Amniotic epithelial cell (primary cell): ENCODE data around the gene GDF10.
A peak's percentile ranks its signal among the peaks of the same experiment; 100 is the strongest.

Experiments
- DNase-seq: peaks from one replicate; pipeline ENCODE4 v3.0.0-alpha.2; 2010; ENCODE audit warnings: low read depth

Gene GDF10

DNA sequence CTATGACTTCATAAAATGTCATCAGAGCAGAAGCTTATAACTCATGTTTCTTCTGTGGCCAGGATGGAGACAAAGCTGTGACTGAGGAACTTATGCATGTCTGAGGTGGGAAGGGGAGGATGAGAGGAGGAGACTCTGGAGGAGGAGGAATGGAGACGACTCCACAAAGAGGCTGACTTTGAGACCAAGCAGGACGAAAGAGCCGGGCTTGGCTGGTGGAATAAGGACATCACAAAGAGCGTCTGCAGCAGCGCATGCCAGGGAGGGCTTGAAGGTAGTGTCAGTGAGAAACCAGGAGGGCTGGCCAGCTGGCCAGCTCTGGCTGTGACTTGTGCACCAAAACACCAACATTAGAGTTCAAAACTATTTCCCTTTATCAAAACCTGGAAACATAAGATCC is 16.1 kb downstream of the GDF10 start:
- DNase-seq = no peak

DNA sequence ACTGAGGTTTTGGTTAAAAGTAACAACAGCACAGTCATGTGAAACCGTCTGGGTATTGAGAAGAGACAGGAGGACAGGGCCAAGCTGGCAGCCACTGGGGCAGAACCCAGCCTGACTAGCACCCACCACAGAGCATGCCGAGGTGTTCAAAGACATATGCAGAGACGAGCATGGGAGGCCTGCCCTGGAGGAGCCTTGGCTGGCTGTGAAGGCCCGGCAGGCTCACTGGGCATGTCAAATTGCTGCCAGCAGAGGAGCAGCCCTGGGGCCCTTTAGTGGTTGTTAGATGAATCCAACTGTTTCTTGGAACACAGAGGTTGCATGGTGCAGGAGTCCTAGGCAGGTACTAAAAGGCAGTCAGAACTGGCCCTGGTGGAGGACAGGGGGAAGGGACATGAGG is 17.3 kb downstream of the GDF10 start:
- DNase-seq = no peak

DNA sequence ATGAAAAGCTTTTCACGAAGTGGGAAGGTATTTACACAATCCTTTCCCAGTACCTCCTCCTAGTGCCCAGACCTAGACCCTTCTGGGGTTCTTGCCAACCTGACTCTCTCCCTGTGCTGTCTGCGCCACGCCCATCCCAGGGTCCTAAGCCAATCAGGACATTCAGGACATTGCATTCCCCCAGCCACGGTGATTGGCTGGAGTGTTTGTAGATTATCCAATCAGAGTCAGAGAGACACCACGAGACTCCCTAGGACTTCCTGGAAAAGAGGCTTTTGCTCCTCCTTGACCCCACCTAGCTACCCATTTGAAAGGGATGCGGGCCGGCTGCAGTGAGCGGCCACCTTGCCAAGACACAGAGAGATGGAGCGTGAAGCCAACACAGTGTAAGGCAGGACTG is 18.7 kb downstream of the GDF10 start:
- DNase-seq = peak; percentile 7

DNA sequence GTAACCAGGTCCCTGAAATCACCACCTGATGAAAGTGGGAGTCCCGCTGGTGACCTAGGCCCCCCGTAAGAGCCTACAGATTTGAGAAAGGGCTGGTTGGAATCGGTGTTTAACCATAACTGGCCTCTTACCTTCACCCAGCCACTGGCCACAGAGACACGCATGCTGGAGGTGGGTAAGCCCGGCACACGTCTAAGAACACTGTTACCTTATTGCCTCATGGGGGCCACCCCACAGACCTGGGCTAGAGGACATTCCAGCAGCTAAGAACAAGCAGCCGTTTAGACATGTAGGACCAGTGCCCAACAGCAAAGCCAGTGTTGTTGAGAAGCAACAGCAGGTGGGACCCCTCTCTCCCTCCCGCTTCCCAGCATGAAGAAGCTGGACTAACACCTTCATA is 19.8 kb downstream of the GDF10 start:
- DNase-seq = no peak

DNA sequence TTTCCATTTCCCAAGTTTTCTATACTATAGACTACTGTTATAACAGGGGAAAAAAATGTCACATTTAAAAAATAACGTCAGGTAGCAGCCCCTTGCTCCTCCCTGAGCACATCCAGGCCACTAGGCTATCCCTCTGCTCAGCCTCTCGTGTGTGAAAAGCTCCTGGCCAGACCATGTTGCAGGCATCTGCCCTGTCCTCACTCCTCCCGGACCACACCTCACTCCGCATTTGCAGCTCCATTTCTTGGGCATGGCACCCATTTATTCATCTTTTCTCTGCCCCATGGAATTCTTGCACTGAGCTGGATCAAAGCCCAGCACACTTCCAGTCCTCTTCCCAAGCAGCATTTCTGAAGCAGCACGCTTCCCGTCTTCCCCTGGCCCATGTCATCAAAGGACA is 20.8 kb downstream of the GDF10 start:
- DNase-seq = no peak

DNA sequence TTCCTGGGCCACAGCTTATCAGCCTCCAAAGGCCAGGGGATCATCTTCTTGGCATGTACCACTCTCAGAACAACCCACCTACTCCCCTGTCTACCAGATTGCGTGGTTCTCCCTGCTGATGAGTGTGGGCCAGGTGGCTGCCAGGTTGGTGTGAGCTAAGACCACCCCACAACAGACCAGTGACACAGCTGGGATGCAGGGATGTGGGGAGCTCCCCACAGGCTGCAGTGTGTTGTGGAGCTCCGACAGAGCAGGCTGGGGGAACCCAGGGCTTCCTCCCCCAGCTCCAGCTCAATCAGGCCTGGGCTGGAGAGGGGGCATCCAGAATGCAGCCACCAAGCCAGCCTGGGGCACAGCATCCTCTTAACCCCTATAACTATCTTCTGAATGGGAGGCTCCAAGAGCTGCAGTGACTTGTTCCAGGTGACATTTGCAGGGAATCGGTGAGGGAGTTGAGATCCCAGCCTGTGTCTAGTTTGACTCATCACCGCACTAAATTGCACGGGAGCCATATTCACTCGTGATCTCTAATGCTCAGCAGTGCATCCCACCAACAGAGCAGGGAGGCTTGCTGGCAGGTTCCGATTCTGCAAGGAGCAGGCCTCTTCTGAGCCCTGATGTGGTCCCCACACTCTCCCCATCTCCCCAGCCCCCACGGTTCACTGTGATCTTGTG is 21.7 kb downstream of the GDF10 start:
- DNase-seq = no peak

DNA sequence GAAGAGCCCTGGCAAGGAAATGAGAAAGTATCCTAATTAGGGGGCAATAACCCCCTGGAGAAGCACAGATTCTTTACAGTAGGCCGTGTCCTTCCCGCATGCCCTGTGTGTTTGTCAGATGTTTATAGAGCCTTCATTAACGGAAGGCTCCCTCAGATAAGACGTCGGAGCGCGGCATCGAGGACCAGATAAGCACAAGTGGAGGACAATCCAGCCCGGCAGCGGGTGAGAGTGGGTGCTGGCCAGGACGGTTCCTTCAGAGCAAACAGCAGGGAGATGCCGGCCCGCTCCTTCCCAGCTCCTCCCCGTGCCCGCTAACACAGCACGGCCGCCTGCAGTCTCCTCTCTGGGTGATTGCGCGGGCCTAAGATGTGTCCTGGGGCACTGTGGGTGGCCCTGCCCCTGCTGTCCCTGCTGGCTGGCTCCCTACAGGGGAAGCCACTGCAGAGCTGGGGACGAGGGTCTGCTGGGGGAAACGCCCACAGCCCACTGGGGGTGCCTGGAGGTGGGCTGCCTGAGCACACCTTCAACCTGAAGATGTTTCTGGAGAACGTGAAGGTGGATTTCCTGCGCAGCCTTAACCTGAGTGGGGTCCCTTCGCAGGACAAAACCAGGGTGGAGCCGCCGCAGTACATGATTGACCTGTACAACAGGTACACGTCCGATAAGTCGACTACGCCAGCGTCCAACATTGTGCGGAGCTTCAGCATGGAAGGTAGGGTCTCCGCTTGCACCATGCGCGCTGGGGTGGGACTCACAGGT is 22.5 kb downstream of the GDF10 start, which contains the start of gene GDF2:
TSS of gene GDF2 (plus strand) at position 155 of the 762 bp plus-strand sequence. CDS start at position 370, 215 bp downstream.
- no peak for DNase-seq

DNA sequence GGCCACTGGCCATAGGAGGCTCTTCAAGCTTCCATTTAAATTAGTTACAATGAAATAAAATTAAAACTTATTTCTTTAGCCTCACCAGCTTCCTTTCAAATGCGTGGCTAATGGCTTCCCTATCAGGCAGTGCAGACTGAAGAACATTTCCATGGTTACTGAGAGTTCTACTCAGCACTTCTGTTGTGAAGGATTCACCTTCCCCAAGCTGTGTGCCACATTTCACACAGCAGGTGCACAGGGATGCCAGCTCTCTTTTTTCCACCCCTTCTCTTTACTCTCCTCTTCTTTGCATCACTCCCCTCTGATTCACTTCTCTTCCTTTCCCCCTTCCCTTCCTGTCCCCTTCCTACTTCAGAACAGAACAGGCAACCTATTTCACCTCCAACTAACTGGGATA is 23.1 kb downstream of the GDF10 start:
- no peak for DNase-seq

DNA sequence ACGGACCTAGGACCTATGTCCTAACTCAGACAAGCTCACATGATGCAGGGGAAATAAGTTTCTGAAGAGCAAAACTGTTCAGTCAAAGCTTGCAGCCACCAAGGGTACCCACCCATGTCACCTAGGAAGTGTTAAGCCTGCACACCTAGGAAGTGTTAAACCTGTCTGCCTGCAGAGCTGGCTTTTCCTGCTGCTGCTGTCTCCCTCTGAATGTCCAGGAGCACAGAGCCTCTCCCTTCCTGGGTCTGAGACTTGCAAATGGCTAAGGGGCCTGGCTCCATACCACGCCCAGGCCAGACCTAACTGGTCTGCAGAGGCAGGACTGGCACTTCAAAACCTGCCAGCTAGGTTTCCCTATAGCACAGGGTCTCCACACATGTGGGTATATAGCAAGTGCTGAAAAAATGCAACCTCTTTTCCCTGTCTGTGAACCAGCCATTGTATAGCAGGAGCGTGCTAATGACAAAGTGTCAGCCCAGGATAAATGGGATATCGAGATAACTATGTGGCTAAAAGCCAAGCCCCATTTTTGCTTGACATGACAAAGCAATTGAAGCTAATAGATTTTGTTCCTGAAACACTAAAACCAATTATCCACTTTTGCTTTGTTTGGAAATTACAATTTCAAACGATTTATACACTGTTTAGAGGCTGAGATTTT is 23.8 kb downstream of the GDF10 start:
- DNase-seq = no peak

DNA sequence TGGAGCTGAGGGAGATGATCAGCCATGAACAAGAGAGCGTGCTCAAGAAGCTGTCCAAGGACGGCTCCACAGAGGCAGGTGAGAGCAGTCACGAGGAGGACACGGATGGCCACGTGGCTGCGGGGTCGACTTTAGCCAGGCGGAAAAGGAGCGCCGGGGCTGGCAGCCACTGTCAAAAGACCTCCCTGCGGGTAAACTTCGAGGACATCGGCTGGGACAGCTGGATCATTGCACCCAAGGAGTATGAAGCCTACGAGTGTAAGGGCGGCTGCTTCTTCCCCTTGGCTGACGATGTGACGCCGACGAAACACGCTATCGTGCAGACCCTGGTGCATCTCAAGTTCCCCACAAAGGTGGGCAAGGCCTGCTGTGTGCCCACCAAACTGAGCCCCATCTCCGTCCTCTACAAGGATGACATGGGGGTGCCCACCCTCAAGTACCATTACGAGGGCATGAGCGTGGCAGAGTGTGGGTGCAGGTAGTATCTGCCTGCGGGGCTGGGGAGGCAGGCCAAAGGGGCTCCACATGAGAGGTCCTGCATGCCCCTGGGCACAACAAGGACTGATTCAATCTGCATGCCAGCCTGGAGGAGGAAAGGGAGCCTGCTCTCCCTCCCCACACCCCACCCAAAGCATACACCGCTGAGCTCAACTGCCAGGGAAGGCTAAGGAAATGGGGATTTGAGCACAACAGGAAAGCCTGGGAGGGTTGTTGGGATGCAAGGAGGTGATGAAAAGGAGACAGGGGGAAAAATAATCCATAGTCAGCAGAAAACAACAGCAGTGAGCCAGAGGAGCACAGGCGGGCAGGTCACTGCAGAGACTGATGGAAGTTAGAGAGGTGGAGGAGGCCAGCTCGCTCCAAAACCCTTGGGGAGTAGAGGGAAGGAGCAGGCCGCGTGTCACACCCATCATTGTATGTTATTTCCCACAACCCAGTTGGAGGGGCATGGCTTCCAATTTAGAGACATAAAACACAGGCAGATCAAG is 25.6 kb downstream of the GDF10 start:
- no peak for DNase-seq

DNA sequence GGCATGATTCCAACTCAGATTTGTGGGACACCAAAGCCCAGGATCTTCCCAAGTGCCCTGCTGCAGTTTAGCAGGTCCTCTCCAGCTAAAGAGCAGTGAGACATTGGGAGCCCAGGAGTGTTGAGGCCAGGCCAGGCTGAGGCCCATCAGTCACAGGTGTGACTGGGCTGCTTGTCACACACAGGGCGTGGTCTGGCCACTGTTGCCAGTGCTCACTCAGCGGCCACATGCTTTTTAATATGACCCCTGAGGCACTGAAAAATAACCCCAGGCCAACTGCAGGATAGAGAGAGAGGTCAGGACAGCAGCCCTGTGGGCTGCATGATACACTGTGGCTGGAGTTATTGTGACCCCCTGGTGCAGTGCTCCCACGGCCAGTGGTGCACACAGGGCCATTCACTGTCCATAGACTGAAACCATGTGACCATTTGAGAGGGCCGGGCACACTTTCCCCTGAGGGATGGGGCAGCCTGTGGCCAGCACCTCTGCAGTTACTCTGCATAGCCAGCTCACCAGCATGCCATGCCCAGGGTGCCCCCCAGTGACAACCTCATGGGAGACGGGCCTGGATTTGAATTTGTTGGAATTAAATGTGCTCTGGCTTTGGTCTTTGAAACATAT is 26.4 kb downstream of the GDF10 start:
- no peak for DNase-seq

DNA sequence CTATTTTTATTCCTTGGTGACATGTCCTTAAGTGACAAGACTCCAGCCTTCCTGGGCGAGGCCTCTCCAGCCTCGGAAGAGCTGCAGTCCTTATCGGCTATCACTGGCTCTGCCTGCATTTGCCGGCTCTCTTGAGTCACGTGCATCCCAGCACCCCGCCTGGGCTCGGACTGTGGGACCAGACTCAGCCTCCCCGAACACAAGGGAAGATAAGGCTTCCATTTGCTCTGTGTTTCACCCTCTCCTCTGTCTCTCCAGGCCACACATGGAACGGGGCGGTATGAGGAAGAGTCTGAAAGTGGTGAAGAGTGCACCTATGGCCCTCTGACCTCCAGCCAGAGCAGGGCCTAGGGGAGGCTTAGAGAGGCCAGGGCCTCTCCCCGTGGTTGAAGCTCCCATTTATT is 26.9 kb downstream of the GDF10 start:
- no peak for DNase-seq

DNA sequence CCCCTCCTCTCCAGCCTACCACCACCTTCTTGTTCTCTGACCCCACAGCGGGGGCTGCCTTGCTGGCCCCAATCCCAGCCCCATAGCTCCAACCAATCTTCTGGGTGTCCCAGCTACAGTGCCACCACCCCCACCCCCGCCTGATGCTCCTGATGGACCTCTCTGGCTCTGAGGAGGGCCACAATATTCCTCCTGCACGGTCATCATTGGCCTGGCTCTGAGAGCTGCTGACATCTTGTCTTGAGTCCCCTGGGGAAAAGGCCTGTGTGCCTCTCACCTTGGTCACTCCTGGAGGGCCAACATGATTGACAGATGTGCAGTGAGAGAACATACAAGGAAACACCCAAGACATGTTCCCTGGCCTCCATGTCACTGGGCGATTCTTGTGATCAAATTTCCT is 29.9 kb downstream of the GDF10 start:
- DNase-seq = no peak

DNA sequence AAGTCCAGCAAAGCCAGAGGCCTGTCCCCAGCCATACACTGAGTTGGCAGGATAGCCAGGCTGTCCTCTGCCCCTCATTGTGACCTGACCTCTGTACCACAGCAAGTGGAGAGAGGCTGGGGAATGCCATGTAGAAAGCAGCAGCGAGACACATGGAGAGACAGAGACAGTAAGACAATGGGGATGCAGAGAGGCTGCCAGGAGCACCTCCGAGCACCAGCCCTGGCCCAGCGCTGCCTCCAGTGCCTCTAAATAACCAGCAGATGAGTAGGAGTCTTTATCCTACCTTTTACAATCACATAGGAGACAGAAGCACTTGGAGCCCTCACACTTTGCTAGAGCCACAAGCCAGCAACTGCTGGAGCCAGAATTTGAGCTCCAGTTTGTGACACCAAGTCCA is 30.4 kb downstream of the GDF10 start:
- no peak for DNase-seq

DNA sequence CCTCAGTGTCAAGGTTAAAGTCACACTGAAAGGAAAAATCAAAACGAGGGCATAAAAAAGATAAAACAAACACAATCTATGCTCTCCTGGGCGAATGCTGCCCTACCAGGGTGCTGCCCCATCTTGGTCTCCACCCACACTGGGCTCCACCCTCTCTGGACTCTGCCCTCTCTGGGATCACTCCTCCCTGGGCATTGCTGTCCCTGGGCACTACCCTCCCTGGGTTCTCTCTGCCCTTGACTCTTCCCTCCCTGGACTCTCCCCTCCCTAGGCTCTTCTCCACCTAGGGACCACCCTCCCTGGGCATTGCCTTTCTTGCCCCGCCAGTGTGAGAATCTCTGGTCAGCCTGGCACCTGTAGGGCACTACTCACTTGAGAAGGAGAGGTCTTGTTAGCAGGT is 30.8 kb downstream of the GDF10 start:
- DNase-seq = no peak

DNA sequence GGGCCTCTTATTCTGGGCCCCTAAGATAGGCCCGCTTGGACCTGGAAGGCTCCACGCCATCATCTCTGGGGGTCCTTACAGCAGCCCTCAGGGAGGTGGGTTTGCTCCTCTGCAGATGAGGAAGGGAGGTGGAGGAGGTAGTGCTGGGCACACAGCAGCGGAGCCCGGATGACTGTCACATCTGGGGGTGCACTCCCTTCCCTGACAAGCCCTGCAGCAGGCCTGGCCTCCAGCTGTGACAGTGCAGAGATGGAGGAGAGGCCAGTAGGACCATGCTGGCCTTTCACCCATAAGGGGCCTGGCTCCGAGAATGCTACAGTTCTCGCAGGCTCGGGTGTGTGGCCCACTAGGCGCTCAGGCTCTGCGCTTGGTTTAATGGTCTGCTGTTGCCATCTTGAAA is 31.5 kb downstream of the GDF10 start:
- DNase-seq = no peak

DNA sequence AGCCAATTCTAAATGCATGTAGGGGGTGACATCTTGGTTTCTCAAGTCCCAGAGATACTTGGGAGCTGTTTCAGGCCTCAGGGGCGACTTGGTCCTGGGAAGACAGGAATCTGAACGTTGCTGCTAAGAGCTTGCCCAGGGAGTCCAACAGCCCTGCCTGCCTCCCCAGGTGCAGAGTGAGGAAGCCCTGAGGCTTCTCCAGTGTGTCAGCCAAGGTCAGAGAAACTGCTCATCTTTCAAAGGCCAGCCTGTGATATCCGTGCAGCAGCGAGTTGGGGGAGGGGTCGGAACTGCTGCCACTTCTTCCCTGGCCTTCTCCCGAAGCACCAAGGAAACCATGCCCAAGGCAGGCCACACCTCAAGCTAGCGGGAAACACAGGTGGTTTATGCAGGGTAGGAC is 32.0 kb downstream of the GDF10 start:
- no peak for DNase-seq

DNA sequence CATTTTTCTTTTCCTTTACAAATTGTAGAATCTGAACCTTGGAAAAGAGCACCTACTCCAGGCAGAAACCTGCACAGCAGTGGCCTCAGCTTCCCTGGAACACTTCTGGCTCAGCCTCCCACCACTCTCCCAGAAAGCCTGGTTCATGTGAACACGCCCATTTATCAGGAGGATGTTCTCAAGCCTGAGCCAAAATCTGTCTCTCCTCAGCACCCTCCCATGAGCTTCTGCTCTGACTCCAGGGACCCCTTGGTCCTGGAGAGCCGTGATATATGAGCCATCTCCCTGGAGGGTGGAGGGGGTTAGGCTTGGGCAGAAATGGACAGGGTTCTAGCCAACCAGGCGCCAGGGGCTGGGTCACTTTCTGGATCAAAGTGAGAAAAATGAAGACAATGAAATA is 32.4 kb downstream of the GDF10 start:
- DNase-seq = no peak

DNA sequence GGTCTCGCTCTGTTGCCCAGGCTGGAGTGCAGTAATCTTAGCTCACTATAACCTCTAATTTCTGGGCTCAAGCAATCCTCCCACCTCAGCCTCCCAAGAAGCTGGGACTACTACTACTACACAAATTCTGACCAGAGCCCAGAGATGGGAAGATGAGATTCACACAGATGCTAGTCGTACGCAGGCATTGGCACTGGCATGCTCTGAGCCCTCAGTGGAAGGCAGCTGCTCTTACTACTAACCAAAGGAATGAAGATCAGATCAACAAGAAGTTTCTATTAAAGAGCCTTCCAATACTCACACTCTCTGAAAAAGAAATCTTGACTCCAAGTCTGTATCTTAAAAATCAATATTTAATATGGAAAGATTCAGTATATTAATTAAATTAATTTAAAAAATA is 32.9 kb downstream of the GDF10 start:
- DNase-seq = no peak

DNA sequence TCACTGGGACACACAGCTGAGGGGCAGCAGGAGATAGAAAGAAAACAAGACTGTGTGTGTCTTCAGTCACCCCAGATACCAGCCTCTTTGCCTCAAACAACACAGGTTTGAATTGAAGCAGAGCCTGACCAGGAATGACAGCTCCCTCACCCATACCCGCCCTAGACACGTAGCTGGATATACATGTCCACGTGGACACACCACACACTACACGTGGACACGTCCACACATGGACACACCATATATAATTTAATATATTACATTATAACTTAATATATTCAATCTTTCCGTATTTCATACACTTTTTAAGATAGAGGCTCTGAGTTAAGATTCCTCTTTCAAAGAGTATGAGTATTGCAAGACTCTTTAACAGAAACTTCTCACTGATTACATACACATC is 33.5 kb downstream of the GDF10 start:
- DNase-seq = no peak

DNA sequence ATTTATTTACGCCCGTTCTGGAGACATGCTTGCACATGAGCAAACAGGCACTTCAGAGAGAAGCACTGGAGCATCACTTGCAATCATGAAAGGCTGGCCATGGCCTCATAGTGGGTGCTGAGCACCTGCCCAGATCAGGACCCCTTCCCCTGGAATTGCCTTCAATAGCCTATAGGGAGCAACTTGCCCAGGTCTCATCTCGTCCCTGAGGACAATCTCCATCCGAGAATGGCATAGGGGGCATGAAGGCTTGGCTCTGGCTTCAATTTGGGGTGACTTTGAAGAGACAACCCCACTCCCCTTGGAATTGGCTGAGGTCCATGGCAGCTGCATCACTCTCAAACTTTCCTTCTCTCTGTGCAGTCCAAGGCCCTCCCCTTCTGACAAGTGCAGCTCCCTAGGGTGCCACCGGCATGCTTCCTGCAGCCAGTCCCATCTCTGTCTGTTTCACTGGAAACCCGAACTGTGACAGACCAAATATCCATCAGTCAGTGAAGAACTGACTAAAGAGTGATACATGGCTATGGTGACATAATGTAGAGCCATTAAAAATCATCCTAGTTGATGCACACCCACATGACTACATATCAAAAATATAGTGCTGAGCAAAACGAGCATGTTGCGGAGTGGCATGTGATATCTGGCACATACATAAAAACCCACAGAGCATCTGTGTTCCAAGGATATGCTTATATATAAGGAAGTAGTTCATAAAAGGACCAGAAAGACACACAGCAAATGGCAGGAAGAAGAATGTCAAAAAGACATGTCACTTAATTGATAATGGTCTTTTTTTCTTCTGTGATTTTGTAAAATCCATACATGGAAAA is 34.7 kb downstream of the GDF10 start:
- no peak for DNase-seq
